ENCODE results near the gene NKX3-2.

GRCh38 chr4:13535708-13536361 lies 8.5 kb downstream of the NKX3-2 start:
- TF ChIP-seq, protein P1, sequence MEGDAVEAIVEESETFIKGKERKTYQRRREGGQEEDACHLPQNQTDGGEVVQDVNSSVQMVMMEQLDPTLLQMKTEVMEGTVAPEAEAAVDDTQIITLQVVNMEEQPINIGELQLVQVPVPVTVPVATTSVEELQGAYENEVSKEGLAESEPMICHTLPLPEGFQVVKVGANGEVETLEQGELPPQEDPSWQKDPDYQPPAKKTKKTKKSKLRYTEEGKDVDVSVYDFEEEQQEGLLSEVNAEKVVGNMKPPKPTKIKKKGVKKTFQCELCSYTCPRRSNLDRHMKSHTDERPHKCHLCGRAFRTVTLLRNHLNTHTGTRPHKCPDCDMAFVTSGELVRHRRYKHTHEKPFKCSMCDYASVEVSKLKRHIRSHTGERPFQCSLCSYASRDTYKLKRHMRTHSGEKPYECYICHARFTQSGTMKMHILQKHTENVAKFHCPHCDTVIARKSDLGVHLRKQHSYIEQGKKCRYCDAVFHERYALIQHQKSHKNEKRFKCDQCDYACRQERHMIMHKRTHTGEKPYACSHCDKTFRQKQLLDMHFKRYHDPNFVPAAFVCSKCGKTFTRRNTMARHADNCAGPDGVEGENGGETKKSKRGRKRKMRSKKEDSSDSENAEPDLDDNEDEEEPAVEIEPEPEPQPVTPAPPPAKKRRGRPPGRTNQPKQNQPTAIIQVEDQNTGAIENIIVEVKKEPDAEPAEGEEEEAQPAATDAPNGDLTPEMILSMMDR (conservative IDR thresholded peaks at IDR 0.05; ENCODE audit: low read length): no peak
- no peak for TF ChIP-seq EZH2phosphoT487 (IDR thresholded peaks at IDR 0.05; ENCODE audit: borderline replicate concordance)
